Measurements from ENCODE around the gene ZNF8. TPM values are rescaled to one million over a fixed set of nuclear protein-coding genes. Genes with fewer than 3 reads are reported as not detected.

ZNF8 gene
- polyA plus RNA-seq, 1 donor from 2014 or later, result 5.5 TPM

GRCh38 chr19:58284199-58284598, 5.4 kb downstream of the ZNF8 start:
- H4K20me1 ChIP-seq (ENCODE audit: insufficient read depth), result no peaks in the 10 kb centered on the region
- H3K79me2 ChIP-seq (replicated peaks; ENCODE audit: insufficient read depth, low read length), result peaks cover 63% of the 10 kb centered on the region
- H3K9me2 ChIP-seq (ENCODE audit: insufficient read depth, low read length), result no peaks in the 10 kb centered on the region
- H2AFZ ChIP-seq (ENCODE audit: low read depth, low read length), result no peak overlapping the region
- no peaks in the 10 kb centered on the region for H3K27me3 ChIP-seq (ENCODE audit: insufficient read depth, low read depth, low read length)
- no peak overlapping the region for H3K9ac ChIP-seq (ENCODE audit: low read length)
- H3K36me3 ChIP-seq (ENCODE audit: insufficient read depth, low read length), result peaks cover 47% of the 10 kb centered on the region
- TF ChIP-seq CTCF (IDR thresholded peaks at IDR 0.05; ENCODE audit: poor library complexity, severe bottlenecking) (no peak), TAF1 (IDR thresholded peaks at IDR 0.05; ENCODE audit: low read depth) (no peak), EZH2 (IDR thresholded peaks at IDR 0.05; ENCODE audit: borderline replicate concordance, insufficient read depth, low read length, poor library complexity, severe bottlenecking) (no peak), REST (IDR thresholded peaks at IDR 0.05; ENCODE audit: borderline replicate concordance) (no peak), RAD21 (conservative IDR thresholded peaks at IDR 0.05) (no peak), MXI1 (conservative IDR thresholded peaks at IDR 0.05; ENCODE audit: poor library complexity, severe bottlenecking) (no peak), SMC3 (conservative IDR thresholded peaks at IDR 0.05; ENCODE audit: poor library complexity) (no peak), POLR2AphosphoS5 (IDR thresholded peaks at IDR 0.05) (no peak), EP300 (conservative IDR thresholded peaks at IDR 0.05; ENCODE audit: poor library complexity, severe bottlenecking) (no peak)
- H3K4me3 ChIP-seq (ENCODE audit: low read length), result no peak overlapping the region
- H3F3A ChIP-seq (ENCODE audit: insufficient read depth, low read length, poor library complexity, severe bottlenecking), result no peaks in the 10 kb centered on the region
- H3K4me2 ChIP-seq (ENCODE audit: low read length), result no peak overlapping the region
- peaks cover 31% of the 10 kb centered on the region for H3K9me3 ChIP-seq (ENCODE audit: low read length)
- H3K27ac ChIP-seq (ENCODE audit: low read length), result no peak overlapping the region

GRCh38 chr19:58291943-58292342, 13.2 kb downstream of the ZNF8 start:
- Histone ChIP-seq H3K27me3 (ENCODE audit: insufficient read depth, low read depth, low read length) (no peaks in the 10 kb centered on the region), H3K4me2 (ENCODE audit: low read length) (no peak overlapping the region), H3K27ac (ENCODE audit: low read length) (no peak overlapping the region), H3K9ac (ENCODE audit: low read length) (no peak overlapping the region), H2AFZ (ENCODE audit: low read depth, low read length) (no peak overlapping the region), H3K79me2 (replicated peaks; ENCODE audit: insufficient read depth, low read length) (peaks cover 20% of the 10 kb centered on the region), H3F3A (ENCODE audit: insufficient read depth, low read length, poor library complexity, severe bottlenecking) (no peaks in the 10 kb centered on the region), H3K36me3 (ENCODE audit: insufficient read depth, low read length) (peaks cover 58% of the 10 kb centered on the region), H3K9me3 (ENCODE audit: low read length) (peaks cover 42% of the 10 kb centered on the region), H3K9me2 (ENCODE audit: insufficient read depth, low read length) (no peaks in the 10 kb centered on the region), H3K4me3 (ENCODE audit: low read length) (no peak overlapping the region), H4K20me1 (ENCODE audit: insufficient read depth) (no peaks in the 10 kb centered on the region)
- TF ChIP-seq EP300 (conservative IDR thresholded peaks at IDR 0.05; ENCODE audit: poor library complexity, severe bottlenecking), result no peak
- no peak for TF ChIP-seq REST (IDR thresholded peaks at IDR 0.05; ENCODE audit: borderline replicate concordance)
- TF ChIP-seq RAD21 (conservative IDR thresholded peaks at IDR 0.05), result no peak
- no peak for TF ChIP-seq POLR2AphosphoS5 (IDR thresholded peaks at IDR 0.05)
- no peak for TF ChIP-seq SMC3 (conservative IDR thresholded peaks at IDR 0.05; ENCODE audit: poor library complexity)
- TF ChIP-seq EZH2 (IDR thresholded peaks at IDR 0.05; ENCODE audit: borderline replicate concordance, insufficient read depth, low read length, poor library complexity, severe bottlenecking), result no peak
- no peak for TF ChIP-seq CTCF (IDR thresholded peaks at IDR 0.05; ENCODE audit: poor library complexity, severe bottlenecking)
- no peak for TF ChIP-seq TAF1 (IDR thresholded peaks at IDR 0.05; ENCODE audit: low read depth)
- no peak for TF ChIP-seq MXI1 (conservative IDR thresholded peaks at IDR 0.05; ENCODE audit: poor library complexity, severe bottlenecking)
